Fibroblast of lung (primary cell): ENCODE data around the gene TMEM139. TPM values are rescaled to one million over a fixed set of nuclear protein-coding genes. Genes with fewer than 3 reads are reported as not detected.

Source experiments
- DNase-seq, 2 donors: peaks; one replicate each; pipeline versions ENCODE4 v3.0.0 to v3.0.0-alpha.2; 2010; ENCODE audit warnings: low read depth in 2 of 2
- H2AFZ ChIP-seq: 2 replicates; pipeline ENCODE4 v1.5.1; 2012; ENCODE audit warnings: low read length, control low read depth, inconsistent platforms
- H3K27ac ChIP-seq: 2 replicates; pipeline ENCODE4 v1.5.1; 2011; ENCODE audit warnings: low read length, control low read depth; ENCODE audit not compliant: insufficient read depth
- H3K27me3 ChIP-seq: 2 replicates; pipeline ENCODE4 v1.5.1; 2011; ENCODE audit warnings: mild to moderate bottlenecking, low read length; ENCODE audit not compliant: control insufficient read depth, insufficient read depth
- H3K36me3 ChIP-seq: 2 replicates; pipeline ENCODE4 v1.5.1; 2011; ENCODE audit warnings: low read length; ENCODE audit not compliant: control insufficient read depth, insufficient read depth
- H3K4me1 ChIP-seq: 2 replicates; pipeline ENCODE4 v1.5.1; 2011; ENCODE audit warnings: low read length; ENCODE audit not compliant: control insufficient read depth, insufficient read depth; ENCODE audit errors: extremely low read depth
- H3K4me2 ChIP-seq: 2 replicates; pipeline ENCODE4 v1.5.1; 2011; ENCODE audit warnings: low read length, control low read depth; ENCODE audit not compliant: insufficient read depth; ENCODE audit errors: extremely low read depth
- H3K4me3 ChIP-seq, 4 experiments: fragments of 200-600 bp in 1 of 4; sonication (generic) in 1 of 4; replicated peaks in 1 of 4; 2 replicates each; pipeline ENCODE4 v1.5.1; 2011 to 2016; ENCODE audit warnings: low read length in 4 of 4, low read depth in 3 of 4, mild to moderate bottlenecking in 3 of 4, control low read depth in 2 of 4, inconsistent platforms in 1 of 4, mixed read lengths in 1 of 4; ENCODE audit not compliant: insufficient read depth in 1 of 4; ENCODE audit errors: control extremely low read depth in 1 of 4
- H3K79me2 ChIP-seq: 2 replicates; pipeline ENCODE4 v1.5.1; 2012; ENCODE audit warnings: mild to moderate bottlenecking, low read length, inconsistent platforms; ENCODE audit not compliant: control insufficient read depth, insufficient read depth
- H3K9ac ChIP-seq: 2 replicates; pipeline ENCODE4 v1.5.1; 2011; ENCODE audit warnings: mild to moderate bottlenecking, low read length, control low read depth; ENCODE audit not compliant: insufficient read depth
- H3K9me3 ChIP-seq: 2 replicates; pipeline ENCODE4 v1.5.1; 2012; ENCODE audit warnings: low read depth, low read length; ENCODE audit not compliant: control insufficient read depth, insufficient read depth
- H4K20me1 ChIP-seq: 2 replicates; pipeline ENCODE4 v1.5.1; 2011; ENCODE audit warnings: low read length; ENCODE audit not compliant: control insufficient read depth, insufficient read depth; ENCODE audit errors: extremely low read depth
- EZH2 ChIP-seq: IDR thresholded peaks from 2 replicates; pipeline ENCODE4 v1.5.1; 2012; ENCODE audit warnings: low read length, control low read depth, mild to moderate bottlenecking; ENCODE audit errors: missing control alignments
- polyA plus RNA-seq, 2 donors: library from polyadenylated mRNA; depleted of rRNA in 1 of 2; stranded (reverse) in 1 of 2; unstranded in 1 of 2; fragments of >200 nt; gene quantifications; 2 replicates each; pipeline ENCODE4 v1.2.1, GENCODE V29; 2011 to 2012; ENCODE audit warnings: missing spikeins in 1 of 2
- total RNA-seq: library from RNA; depleted of rRNA; stranded (reverse); fragments of >200 nt; gene quantifications from 2 replicates; pipeline ENCODE4 v1.2.1, GENCODE V29; 2014
- TF ChIP-seq, protein P1 (sequence below), 2 donors: IDR thresholded peaks in 1 of 2; conservative IDR thresholded peaks in 1 of 2; 1 replicate in 1 of 2; 2 replicates in 1 of 2; pipeline ENCODE4 v1.5.1; 2011 to 2012; ENCODE audit warnings: low read length in 2 of 2, control low read depth in 1 of 2, inconsistent platforms in 1 of 2, low read depth in 1 of 2, mild to moderate bottlenecking in 1 of 2

TMEM139 gene
- total and polyA plus RNA-seq, 2 donors (not counting 1 experiment from before 2014, with no cell fraction given), result not detected

DNA sequence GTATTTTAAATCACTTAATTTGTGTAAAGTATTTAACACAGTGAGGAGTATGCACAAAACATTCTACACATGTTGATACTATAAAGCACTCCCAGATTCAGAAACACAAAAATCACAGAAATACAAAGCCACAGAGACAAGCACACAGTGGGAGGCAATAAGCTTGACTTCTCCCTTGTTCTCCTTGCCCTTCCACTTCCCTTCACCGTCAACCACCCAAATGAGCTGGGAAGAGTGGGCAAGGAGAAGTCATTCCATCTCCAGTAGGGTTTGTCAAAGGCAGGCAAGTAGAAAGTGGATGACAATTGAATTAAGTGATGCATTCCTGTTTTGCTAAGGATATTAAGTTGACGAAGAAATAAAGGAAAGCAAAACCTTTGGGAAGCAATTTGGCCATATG, 4.2 kb upstream of the TMEM139 start:
- no peak for DNase-seq
- no peak for TF ChIP-seq EZH2
- TF ChIP-seq, protein P1, sequence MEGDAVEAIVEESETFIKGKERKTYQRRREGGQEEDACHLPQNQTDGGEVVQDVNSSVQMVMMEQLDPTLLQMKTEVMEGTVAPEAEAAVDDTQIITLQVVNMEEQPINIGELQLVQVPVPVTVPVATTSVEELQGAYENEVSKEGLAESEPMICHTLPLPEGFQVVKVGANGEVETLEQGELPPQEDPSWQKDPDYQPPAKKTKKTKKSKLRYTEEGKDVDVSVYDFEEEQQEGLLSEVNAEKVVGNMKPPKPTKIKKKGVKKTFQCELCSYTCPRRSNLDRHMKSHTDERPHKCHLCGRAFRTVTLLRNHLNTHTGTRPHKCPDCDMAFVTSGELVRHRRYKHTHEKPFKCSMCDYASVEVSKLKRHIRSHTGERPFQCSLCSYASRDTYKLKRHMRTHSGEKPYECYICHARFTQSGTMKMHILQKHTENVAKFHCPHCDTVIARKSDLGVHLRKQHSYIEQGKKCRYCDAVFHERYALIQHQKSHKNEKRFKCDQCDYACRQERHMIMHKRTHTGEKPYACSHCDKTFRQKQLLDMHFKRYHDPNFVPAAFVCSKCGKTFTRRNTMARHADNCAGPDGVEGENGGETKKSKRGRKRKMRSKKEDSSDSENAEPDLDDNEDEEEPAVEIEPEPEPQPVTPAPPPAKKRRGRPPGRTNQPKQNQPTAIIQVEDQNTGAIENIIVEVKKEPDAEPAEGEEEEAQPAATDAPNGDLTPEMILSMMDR (conservative IDR thresholded peaks at IDR 0.05 in 1 of 2, IDR thresholded peaks at IDR 0.05 in 1 of 2; ENCODE audit: low read depth in 1 of 2, low read length in 2 of 2), result no peak
- no peak overlapping the region for H3K27ac ChIP-seq
- H2AFZ ChIP-seq, result no peak overlapping the region
- H3K79me2 ChIP-seq, result no peaks in the 10 kb centered on the region
- H3K4me1 ChIP-seq, result no peaks in the 10 kb centered on the region
- no peak overlapping the region for H3K4me2 ChIP-seq
- H3K9me3 ChIP-seq, result no peaks in the 10 kb centered on the region
- H3K27me3 ChIP-seq, result no peaks in the 10 kb centered on the region
- no peaks in the 10 kb centered on the region for H3K36me3 ChIP-seq
- H3K4me3 ChIP-seq, result no peak overlapping the region
- no peak overlapping the region for H3K9ac ChIP-seq
- no peaks in the 10 kb centered on the region for H4K20me1 ChIP-seq

- Histone ChIP-seq H3K36me3 (no peaks in the 10 kb centered on the region), H3K9me3 (no peaks in the 10 kb centered on the region), H3K4me3 (no peak overlapping the region), H3K4me1 (no peaks in the 10 kb centered on the region), H3K27me3 (no peaks in the 10 kb centered on the region), H3K4me2 (no peak overlapping the region), H4K20me1 (no peaks in the 10 kb centered on the region), H3K27ac (no peak overlapping the region), H3K79me2 (no peaks in the 10 kb centered on the region), H3K9ac (no peak overlapping the region), H2AFZ (no peak overlapping the region)
- DNase-seq, result no peak
- no peak for TF ChIP-seq EZH2
- TF ChIP-seq, protein P1 (conservative IDR thresholded peaks at IDR 0.05 in 1 of 2, IDR thresholded peaks at IDR 0.05 in 1 of 2; ENCODE audit: low read depth in 1 of 2, low read length in 2 of 2), result no peak
Measured at GRCh38 chr7:143281529-143281928, 3.2 kb upstream of the TMEM139 start.

GRCh38 chr7:143282124-143282523, 2.6 kb upstream of the TMEM139 start:
- no peaks in the 10 kb centered on the region for H3K9me3 ChIP-seq
- H4K20me1 ChIP-seq, result no peaks in the 10 kb centered on the region
- no peak overlapping the region for H3K4me3 ChIP-seq
- no peak overlapping the region for H3K4me2 ChIP-seq
- H3K4me1 ChIP-seq, result no peaks in the 10 kb centered on the region
- H3K79me2 ChIP-seq, result no peaks in the 10 kb centered on the region
- no peak overlapping the region for H3K27ac ChIP-seq
- no peak overlapping the region for H2AFZ ChIP-seq
- H3K36me3 ChIP-seq, result no peaks in the 10 kb centered on the region
- TF ChIP-seq EZH2, result no peak
- TF ChIP-seq, protein P1 (conservative IDR thresholded peaks at IDR 0.05 in 1 of 2, IDR thresholded peaks at IDR 0.05 in 1 of 2; ENCODE audit: low read depth in 1 of 2, low read length in 2 of 2), result no peak
- no peak overlapping the region for H3K9ac ChIP-seq
- H3K27me3 ChIP-seq, result no peaks in the 10 kb centered on the region
- no peak for DNase-seq
